GM23248 (cell line): Measurements from ENCODE around the gene CFAP74. TPM values are rescaled to one million over a fixed set of nuclear protein-coding genes. Genes with fewer than 3 reads are reported as not detected.
"Not testable (repeated sequence)": the region's sequence is repeated elsewhere in the genome, so short reads cannot be mapped to it uniquely, and the experiment has no call there.

ENCODE experiments used
- DNase-seq: peaks from one replicate; pipeline ENCODE4 v3.0.0-alpha.2; 2015
- H2AFZ ChIP-seq: fragments of 200-600 bp; sonication (generic); 2 replicates; pipeline ENCODE4 v1.6.1; 2016; ENCODE audit warnings: antibody characterized with exemption
- H3F3A ChIP-seq: fragments of 200-600 bp; sonication (generic); 2 replicates; pipeline ENCODE4 v1.6.1; 2016; ENCODE audit warnings: mild to moderate bottlenecking, antibody characterized with exemption, mixed run types; ENCODE audit not compliant: insufficient read depth
- H3K27ac ChIP-seq: fragments of 200-600 bp; sonication (generic); 2 replicates; pipeline ENCODE4 v1.5.1; 2016; ENCODE audit warnings: mild to moderate bottlenecking
- H3K27me3 ChIP-seq: fragments of 200-600 bp; sonication (generic); replicated peaks from 2 replicates; pipeline ENCODE4 v1.6.1; 2016; ENCODE audit warnings: mild to moderate bottlenecking; ENCODE audit not compliant: insufficient read depth
- H3K36me3 ChIP-seq: fragments of 200-600 bp; sonication (generic); 2 replicates; pipeline ENCODE4 v1.6.1; 2016; ENCODE audit warnings: low read depth, mild to moderate bottlenecking
- H3K4me1 ChIP-seq: fragments of 200-600 bp; sonication (generic); 2 replicates; pipeline ENCODE4 v1.6.1; 2016; ENCODE audit warnings: mild to moderate bottlenecking; ENCODE audit not compliant: insufficient read depth
- H3K4me2 ChIP-seq: fragments of 200-600 bp; sonication (generic); one replicate; pipeline ENCODE4 v1.6.1; 2016; ENCODE audit warnings: mild to moderate bottlenecking; ENCODE audit not compliant: unreplicated experiment
- H3K4me3 ChIP-seq: fragments of 200-600 bp; sonication (generic); 2 replicates; pipeline ENCODE4 v1.5.1; 2016; ENCODE audit warnings: mild to moderate bottlenecking
- H3K79me2 ChIP-seq: fragments of 200-600 bp; sonication (generic); 2 replicates; pipeline ENCODE4 v1.6.1; 2016; ENCODE audit warnings: mild to moderate bottlenecking; ENCODE audit not compliant: insufficient read depth
- H3K9ac ChIP-seq: fragments of 200-600 bp; sonication (generic); 2 replicates; pipeline ENCODE4 v1.6.1; 2016; ENCODE audit warnings: mild to moderate bottlenecking
- H3K9me2 ChIP-seq: fragments of 200-600 bp; sonication (generic); 2 replicates; pipeline ENCODE4 v1.6.1; 2016; ENCODE audit warnings: mixed run types, mild to moderate bottlenecking, moderate library complexity; ENCODE audit not compliant: insufficient read depth
- H3K9me3 ChIP-seq: fragments of 200-600 bp; sonication (generic); one replicate; pipeline ENCODE4 v1.6.1; 2017; ENCODE audit warnings: low read depth
- H4K20me1 ChIP-seq: fragments of 200-600 bp; sonication (generic); 2 replicates; pipeline ENCODE4 v1.6.0; 2016; ENCODE audit not compliant: insufficient read depth
- EZH2 ChIP-seq: fragments of 200-600 bp; sonication (generic); IDR thresholded peaks from 2 replicates; pipeline ENCODE4 v1.6.1; 2018; ENCODE audit warnings: antibody characterized with exemption, mild to moderate bottlenecking; ENCODE audit not compliant: insufficient read depth, poor library complexity, severe bottlenecking
- EZH2phosphoT487 ChIP-seq: fragments of 200-600 bp; sonication (generic); IDR thresholded peaks from 2 replicates; pipeline ENCODE4 v1.6.1; 2018; ENCODE audit warnings: antibody characterized with exemption, moderate library complexity, mild to moderate bottlenecking, low read depth; ENCODE audit not compliant: insufficient read depth
- WGBS, 2 experiments: methylation state at CpG; one replicate each; pipeline ENCODE4 v1.1.6; 2015 to 2017; ENCODE audit warnings: low lambda C conversion rate in 2 of 2, low coverage in 1 of 2; ENCODE audit errors: missing lambda C conversion rate in 2 of 2; 5-methylcytosine and 5-hydroxymethylcytosine counted together
- in situ Hi-C: fragments of 300-500 bp; cut with MboI; formaldehyde crosslinking; loops from 2 replicates; pipeline ENCODE4 v1.15.0; 2020
- polyA plus RNA-seq: library from polyadenylated mRNA; unstranded; fragments of >200 nt; fragmentation: Nextera tagmentation; extraction: Ambion mirVana; gene quantifications from 2 replicates; pipeline ENCODE4 v1.2.1, GENCODE V29; 2016
- total RNA-seq: library from RNA; depleted of rRNA; stranded (reverse); fragments of >200 nt; shearing (Covaris generic); gene quantifications from 2 replicates; pipeline ENCODE4 v1.2.3, GENCODE V29; 2014

CFAP74 gene
- total and polyA plus RNA-seq, 2 experiments from 2014 or later = not detected

- no peaks in the 10 kb centered on the region for H3K9me2 ChIP-seq
- in situ Hi-C loops = no loop called here
- no peaks in the 10 kb centered on the region for H3K4me1 ChIP-seq
- H3K4me3 ChIP-seq = no peak overlapping the region
- H3K27ac ChIP-seq = no peak overlapping the region
- H3K79me2 ChIP-seq = no peaks in the 10 kb centered on the region
- H3F3A ChIP-seq = no peaks in the 10 kb centered on the region
- H3K9me3 ChIP-seq = no peaks in the 10 kb centered on the region
- no peak overlapping the region for H2AFZ ChIP-seq
- no peaks in the 10 kb centered on the region for H3K27me3 ChIP-seq
- TF ChIP-seq EZH2 (no peak), EZH2phosphoT487 (no peak)
- H3K4me2 ChIP-seq = no peak overlapping the region
- H3K9ac ChIP-seq = no peak overlapping the region
- no peak for DNase-seq
- no peaks in the 10 kb centered on the region for H3K36me3 ChIP-seq
- 40 to 50% methylated on average over 14 to 16 of the region's 16 CpGs for WGBS, 2 experiments
- H4K20me1 ChIP-seq = no peaks in the 10 kb centered on the region
Measured at GRCh38 chr1:1937549-1938275, 65.9 kb downstream of the CFAP74 start.

GRCh38 chr1:1937061-1937460 lies 66.5 kb downstream of the CFAP74 start:
- TF ChIP-seq EZH2 (no peak), EZH2phosphoT487 (no peak)
- no peak overlapping the region for H3K4me2 ChIP-seq
- no peak overlapping the region for H3K27ac ChIP-seq
- H3K9ac ChIP-seq = no peak overlapping the region
- H3F3A ChIP-seq = no peaks in the 10 kb centered on the region
- in situ Hi-C loops = no loop called here
- no peaks in the 10 kb centered on the region for H3K9me2 ChIP-seq
- no peak overlapping the region for H3K4me3 ChIP-seq
- H3K4me1 ChIP-seq = no peaks in the 10 kb centered on the region
- H3K9me3 ChIP-seq = no peaks in the 10 kb centered on the region
- no peak overlapping the region for H2AFZ ChIP-seq
- no peaks in the 10 kb centered on the region for H3K36me3 ChIP-seq
- no peaks in the 10 kb centered on the region for H3K27me3 ChIP-seq
- WGBS, 2 experiments = 55 to 60% methylated on average over 15 of the region's 15 CpGs
- H4K20me1 ChIP-seq = no peaks in the 10 kb centered on the region
- no peak for DNase-seq
- H3K79me2 ChIP-seq = no peaks in the 10 kb centered on the region

GRCh38 chr1:1934848-1935247 lies 68.7 kb downstream of the CFAP74 start:
- H3K79me2 ChIP-seq, in situ Hi-C loops, H3K27me3 ChIP-seq, H3K9me2 ChIP-seq, H2AFZ ChIP-seq, H3K9me3 ChIP-seq, H3K4me2 ChIP-seq, H3K4me1 ChIP-seq, DNase-seq, H4K20me1 ChIP-seq, H3K4me3 ChIP-seq, H3K27ac ChIP-seq, H3F3A ChIP-seq, H3K9ac ChIP-seq, H3K36me3 ChIP-seq: not testable (repeated sequence)
- 46 to 63% methylated on average over 2 to 4 of the region's 21 CpGs for WGBS, 2 experiments

- Histone ChIP-seq H3K4me3 (no peak overlapping the region), H3K36me3 (no peaks in the 10 kb centered on the region), H2AFZ (no peak overlapping the region), H3K9me2 (no peaks in the 10 kb centered on the region), H3K9ac (no peak overlapping the region), H4K20me1 (no peaks in the 10 kb centered on the region), H3K27ac (no peak overlapping the region), H3K4me1 (no peaks in the 10 kb centered on the region), H3K9me3 (no peaks in the 10 kb centered on the region), H3F3A (no peaks in the 10 kb centered on the region), H3K79me2 (no peaks in the 10 kb centered on the region), H3K4me2 (no peak overlapping the region), H3K27me3 (no peaks in the 10 kb centered on the region)
- no peak for DNase-seq
- in situ Hi-C loops = no loop called here
- WGBS, 2 experiments = 82 to 83% methylated on average over 38 of the region's 38 CpGs
- TF ChIP-seq EZH2phosphoT487 (no peak), EZH2 (no peak)
Measured at GRCh38 chr1:1929639-1930545, 73.7 kb downstream of the CFAP74 start.
